Chondrocyte (in vitro differentiated cells): Measurements from ENCODE around the gene FAXC. TPM values are rescaled to one million over a fixed set of nuclear protein-coding genes. Genes with fewer than 3 reads are reported as not detected.

Experiments
- DNase-seq: peaks from one replicate; pipeline ENCODE4 v3.0.0; 2021; ENCODE audit warnings: mixed read lengths, low spot score
- H3K27ac Mint-ChIP-seq: one replicate; pipeline ENCODE4 v1.8.0; 2021; ENCODE audit warnings: mild to moderate bottlenecking, moderate library complexity, mixed read lengths; ENCODE audit not compliant: unreplicated experiment
- H3K27me3 Mint-ChIP-seq: 2 replicates; pipeline ENCODE4 v1.8.0; 2021; ENCODE audit warnings: low read depth, mixed read lengths
- H3K36me3 Mint-ChIP-seq: 2 replicates; pipeline ENCODE4 v1.8.0; 2021; ENCODE audit warnings: low read depth, mixed read lengths
- H3K4me1 Mint-ChIP-seq: 2 replicates; pipeline ENCODE4 v1.8.0; 2021; ENCODE audit warnings: low read depth, mild to moderate bottlenecking, mixed read lengths
- H3K4me3 Mint-ChIP-seq: one replicate; pipeline ENCODE4 v1.8.0; 2021; ENCODE audit warnings: mild to moderate bottlenecking, moderate library complexity, mixed read lengths; ENCODE audit not compliant: unreplicated experiment
- H3K9me3 Mint-ChIP-seq: 2 replicates; pipeline ENCODE4 v1.8.0; 2021; ENCODE audit warnings: low read depth, mixed read lengths
- total RNA-seq: library from RNA; stranded (reverse); gene quantifications from 3 replicates; pipeline ENCODE4 v1.2.1, GENCODE V29; 2021
- TF ChIP-seq, protein P1 (sequence below): fragments of 200-600 bp; sonication (generic); IDR thresholded peaks from 2 replicates; pipeline ENCODE4 v1.5.0; 2021; ENCODE audit warnings: antibody characterized with exemption, mild to moderate bottlenecking, moderate library complexity

The FAXC gene
- total RNA-seq, 1 donor from 2014 or later, result 8.0 TPM

GRCh38 chr6:99254616-99255550 lies 94.6 kb downstream of the FAXC start:
- peaks cover 19% of the 10 kb centered on the region for H3K27me3 Mint-ChIP-seq
- H3K27ac Mint-ChIP-seq, result no peak overlapping the region
- no peaks in the 10 kb centered on the region for H3K36me3 Mint-ChIP-seq
- H3K9me3 Mint-ChIP-seq, result no peaks in the 10 kb centered on the region
- no peak for DNase-seq
- TF ChIP-seq, protein P1, sequence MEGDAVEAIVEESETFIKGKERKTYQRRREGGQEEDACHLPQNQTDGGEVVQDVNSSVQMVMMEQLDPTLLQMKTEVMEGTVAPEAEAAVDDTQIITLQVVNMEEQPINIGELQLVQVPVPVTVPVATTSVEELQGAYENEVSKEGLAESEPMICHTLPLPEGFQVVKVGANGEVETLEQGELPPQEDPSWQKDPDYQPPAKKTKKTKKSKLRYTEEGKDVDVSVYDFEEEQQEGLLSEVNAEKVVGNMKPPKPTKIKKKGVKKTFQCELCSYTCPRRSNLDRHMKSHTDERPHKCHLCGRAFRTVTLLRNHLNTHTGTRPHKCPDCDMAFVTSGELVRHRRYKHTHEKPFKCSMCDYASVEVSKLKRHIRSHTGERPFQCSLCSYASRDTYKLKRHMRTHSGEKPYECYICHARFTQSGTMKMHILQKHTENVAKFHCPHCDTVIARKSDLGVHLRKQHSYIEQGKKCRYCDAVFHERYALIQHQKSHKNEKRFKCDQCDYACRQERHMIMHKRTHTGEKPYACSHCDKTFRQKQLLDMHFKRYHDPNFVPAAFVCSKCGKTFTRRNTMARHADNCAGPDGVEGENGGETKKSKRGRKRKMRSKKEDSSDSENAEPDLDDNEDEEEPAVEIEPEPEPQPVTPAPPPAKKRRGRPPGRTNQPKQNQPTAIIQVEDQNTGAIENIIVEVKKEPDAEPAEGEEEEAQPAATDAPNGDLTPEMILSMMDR, result no peak
- no peaks in the 10 kb centered on the region for H3K4me1 Mint-ChIP-seq
- no peak overlapping the region for H3K4me3 Mint-ChIP-seq

DNA sequence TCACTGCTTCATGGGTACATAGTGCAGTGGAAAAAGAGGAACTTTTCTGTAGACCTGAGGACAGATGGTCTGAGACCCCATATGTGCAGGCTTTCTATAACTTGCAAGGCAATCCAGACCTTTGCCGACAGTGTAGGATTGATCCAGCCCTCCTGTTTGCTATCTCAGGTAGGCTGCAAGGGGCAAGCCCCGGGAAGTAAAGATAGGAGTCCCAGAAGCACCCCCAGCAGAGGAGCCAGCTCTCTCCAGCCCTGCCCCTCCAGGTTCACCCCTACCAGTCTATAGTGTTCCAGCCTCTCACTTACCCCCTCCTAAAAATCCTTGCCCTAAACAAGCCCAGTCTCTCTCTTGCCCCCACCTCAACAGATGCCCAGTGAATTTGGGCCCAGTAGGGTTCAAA lies 96.2 kb downstream of the FAXC start:
- Mint-ChIP-seq H3K27me3 (peaks cover 28% of the 10 kb centered on the region), H3K36me3 (no peaks in the 10 kb centered on the region), H3K9me3 (no peaks in the 10 kb centered on the region), H3K27ac (no peak overlapping the region), H3K4me3 (no peak overlapping the region), H3K4me1 (no peaks in the 10 kb centered on the region)
- DNase-seq, result no peak
- TF ChIP-seq, protein P1, result no peak

- TF ChIP-seq, protein P1, result no peak
- Mint-ChIP-seq H3K36me3 (no peaks in the 10 kb centered on the region), H3K4me1 (no peaks in the 10 kb centered on the region), H3K9me3 (no peaks in the 10 kb centered on the region), H3K27ac (no peak overlapping the region), H3K27me3 (peaks cover 28% of the 10 kb centered on the region), H3K4me3 (no peak overlapping the region)
- no peak for DNase-seq
These were observed 97.1 kb downstream of the FAXC start for GRCh38 chr6:99252421-99252820.

DNA sequence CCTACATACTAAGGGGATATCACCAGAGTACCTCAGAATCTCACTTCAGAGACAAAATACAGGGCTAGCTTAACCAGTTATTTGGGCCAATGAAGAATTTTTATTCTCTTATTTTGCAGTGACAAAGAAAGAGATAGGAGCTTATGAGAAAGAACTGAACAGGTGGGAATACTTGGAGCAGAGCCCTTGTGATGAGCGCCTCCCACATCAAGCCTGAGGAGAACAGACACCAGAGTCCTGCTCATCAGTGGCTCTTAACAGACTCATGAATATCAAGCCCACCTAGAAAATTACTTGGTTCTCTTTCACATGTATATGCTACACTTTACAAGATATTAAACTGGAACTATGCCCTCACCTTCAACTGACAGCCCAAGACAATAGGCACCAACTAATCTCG lies 99.0 kb downstream of the FAXC start:
- no peak overlapping the region for H3K27ac Mint-ChIP-seq

DNA sequence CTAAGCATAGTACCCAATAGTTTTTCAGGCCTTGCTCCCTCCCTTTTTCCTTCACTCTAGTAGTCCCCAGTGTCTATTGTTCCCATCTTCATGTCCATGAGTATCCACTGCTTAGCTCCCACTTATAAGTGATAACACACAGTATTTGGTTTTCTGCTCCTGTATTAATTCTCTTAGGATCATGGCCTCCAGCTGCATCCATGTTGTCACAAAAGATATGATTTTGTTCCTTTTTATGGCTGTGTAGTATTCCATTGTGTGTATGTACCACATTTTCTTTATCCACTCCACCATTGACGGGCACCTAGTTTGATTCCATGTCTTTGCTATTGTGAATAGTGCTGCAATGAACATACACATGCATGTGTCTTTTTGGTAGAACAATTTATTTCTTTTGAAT lies 102.9 kb downstream of the FAXC start:
- DNase-seq, result no peak
- no peaks in the 10 kb centered on the region for H3K36me3 Mint-ChIP-seq
- no peak overlapping the region for H3K4me3 Mint-ChIP-seq
- H3K4me1 Mint-ChIP-seq, result no peaks in the 10 kb centered on the region
- no peak overlapping the region for H3K27ac Mint-ChIP-seq
- TF ChIP-seq, protein P1, result no peak
- H3K9me3 Mint-ChIP-seq, result no peaks in the 10 kb centered on the region
- H3K27me3 Mint-ChIP-seq, result peaks cover 43% of the 10 kb centered on the region

More for the DNA sequence above, 99.0 kb downstream of the FAXC start:
- no peaks in the 10 kb centered on the region for H3K9me3 Mint-ChIP-seq
- TF ChIP-seq, protein P1, result no peak
- H3K36me3 Mint-ChIP-seq, result no peaks in the 10 kb centered on the region
- peaks cover 38% of the 10 kb centered on the region for H3K27me3 Mint-ChIP-seq
- H3K4me3 Mint-ChIP-seq, result no peak overlapping the region
- no peaks in the 10 kb centered on the region for H3K4me1 Mint-ChIP-seq
- DNase-seq, result no peak
